ENCODE results near the gene LCN15. TPM values are rescaled to one million over a fixed set of nuclear protein-coding genes. Genes with fewer than 3 reads are reported as not detected.
"Not testable (repeated sequence)": the region's sequence is repeated elsewhere in the genome, so short reads cannot be mapped to it uniquely, and the experiment has no call there.

Gene LCN15
- total RNA-seq, 1 experiment from 2014 or later, result not detected

- POLR2A ChIA-PET (ENCODE audit: unreplicated experiment), result no interaction called here
These were observed 23.5 kb upstream of the LCN15 start for GRCh38 chr9:136787690-136788400.

GRCh38 chr9:136786983-136787382, 22.7 kb upstream of the LCN15 start:
- H3K4me2 ChIP-seq, result not testable (repeated sequence)

More at GRCh38 chr9:136787690-136788400, 23.5 kb upstream of the LCN15 start:
- intact Hi-C loops (cut with micrococcal nuclease; ENCODE audit: unreplicated experiment), result no loop called here
- Histone ChIP-seq H3K9me2 (ENCODE audit: insufficient read depth) (no peaks in the 10 kb centered on the region), H3K4me1 (replicated peaks; ENCODE audit: insufficient read depth) (peaks cover 15% of the 10 kb centered on the region; the same call in 1 of the 2 replicates), H3K4me3 (no peak overlapping the region), H3K79me2 (ENCODE audit: low read depth) (peaks cover 8% of the 10 kb centered on the region), H3K4me2 (peak overlapping the region; percentile 13; the same call in 1 of the 2 replicates), H3F3A (ENCODE audit: insufficient read depth, low read depth) (peaks cover 21% of the 10 kb centered on the region), H4K20me1 (ENCODE audit: insufficient read depth) (peaks cover 9% of the 10 kb centered on the region), H3K27me3 (ENCODE audit: insufficient read depth, low read depth) (no peaks in the 10 kb centered on the region), H3K27ac (no peak overlapping the region), H3K9me3 (ENCODE audit: insufficient read depth, low read depth) (no peaks in the 10 kb centered on the region), H3K36me3 (ENCODE audit: low read depth) (no peaks in the 10 kb centered on the region), H2AFZ (no peak overlapping the region)
- peak in 1 of 2 experiments; percentile 60 for DNase-seq
- TF ChIP-seq CTCF (conservative IDR thresholded peaks at IDR 0.05) (peak; percentile 95), EZH2 (IDR thresholded peaks at IDR 0.05; ENCODE audit: low read depth) (no peak)
- CTCF ChIA-PET, result interaction anchor here (0.5 to 1.4 kb wide), 4 partner anchors 10 to 268 kb away, joined by 3 to 7 read pairs (median 4); no protein-coding TSS in a partner anchor
- no TSS peak for BruUV-seq (replicated peaks)

DNA sequence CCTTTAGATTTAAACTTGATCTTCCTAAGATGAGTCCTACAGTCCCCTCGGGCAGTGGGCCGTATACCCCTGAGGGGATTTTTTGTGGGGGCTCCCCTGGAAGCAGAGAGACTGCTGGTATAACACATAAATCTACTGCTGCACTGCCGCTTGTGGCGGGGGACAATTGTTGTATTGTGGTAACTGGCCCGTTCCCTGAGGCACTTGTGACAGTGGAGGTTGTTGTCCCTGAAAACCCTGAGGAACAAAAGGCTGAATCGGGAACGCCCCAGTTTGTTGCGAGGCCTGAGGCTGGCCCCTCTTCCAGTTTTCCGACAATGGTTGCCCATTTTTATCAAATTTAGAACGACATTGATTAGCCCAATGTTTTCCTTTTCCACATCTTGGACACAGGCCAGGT, 22.1 kb upstream of the LCN15 start:
- Histone ChIP-seq H3F3A (ENCODE audit: insufficient read depth, low read depth) (peaks cover 16% of the 10 kb centered on the region), H3K36me3 (ENCODE audit: low read depth) (no peaks in the 10 kb centered on the region), H3K9me3 (ENCODE audit: insufficient read depth, low read depth) (no peaks in the 10 kb centered on the region), H3K79me2 (ENCODE audit: low read depth) (no peaks in the 10 kb centered on the region), H3K4me1 (replicated peaks; ENCODE audit: insufficient read depth) (peaks cover 7% of the 10 kb centered on the region; the same call in 1 of the 2 replicates), H4K20me1 (ENCODE audit: insufficient read depth) (no peaks in the 10 kb centered on the region), H3K9me2 (ENCODE audit: insufficient read depth) (no peaks in the 10 kb centered on the region), H3K4me2 (no peak overlapping the region), H2AFZ (no peak overlapping the region), H3K27ac (no peak overlapping the region), H3K27me3 (ENCODE audit: insufficient read depth, low read depth) (no peaks in the 10 kb centered on the region), H3K4me3 (no peak overlapping the region)
- no peak for DNase-seq
- POLR2A ChIA-PET (ENCODE audit: unreplicated experiment), result no interaction called here
- CTCF ChIA-PET, result interaction anchor here (0.6 kb wide), 1 partner anchor 749 kb away, joined by 3 read pairs; no protein-coding TSS in a partner anchor
- intact Hi-C loops (cut with micrococcal nuclease; ENCODE audit: unreplicated experiment), result no loop called here
- no TSS peak for BruUV-seq (replicated peaks)
- no peak for TF ChIP-seq EZH2 (IDR thresholded peaks at IDR 0.05; ENCODE audit: low read depth)
- TF ChIP-seq CTCF (conservative IDR thresholded peaks at IDR 0.05), result no peak

More at GRCh38 chr9:136786983-136787382, 22.7 kb upstream of the LCN15 start:
- H3K9me3 ChIP-seq (ENCODE audit: insufficient read depth, low read depth); H3K9me2 ChIP-seq (ENCODE audit: insufficient read depth); H3K4me3 ChIP-seq; H2AFZ ChIP-seq; POLR2A ChIA-PET (ENCODE audit: unreplicated experiment); intact Hi-C loops (cut with micrococcal nuclease; ENCODE audit: unreplicated experiment); H3K36me3 ChIP-seq (ENCODE audit: low read depth); H3K27ac ChIP-seq; H3K79me2 ChIP-seq (ENCODE audit: low read depth); BruUV-seq (replicated peaks); H4K20me1 ChIP-seq (ENCODE audit: insufficient read depth); H3K27me3 ChIP-seq (ENCODE audit: insufficient read depth, low read depth); DNase-seq: not testable (repeated sequence)
- peaks cover 17% of the 10 kb centered on the region for H3F3A ChIP-seq (ENCODE audit: insufficient read depth, low read depth)
- CTCF ChIA-PET, result interaction anchor here (0.5 to 0.6 kb wide), 2 partner anchors 94 to 748 kb away, joined by 3 to 4 read pairs; no protein-coding TSS in a partner anchor
- H3K4me1 ChIP-seq (replicated peaks; ENCODE audit: insufficient read depth), result peaks cover 11% of the 10 kb centered on the region; the same call in 1 of the 2 replicates

- H3K27me3 ChIP-seq (ENCODE audit: insufficient read depth, low read depth); H3K79me2 ChIP-seq (ENCODE audit: low read depth); intact Hi-C loops (cut with micrococcal nuclease; ENCODE audit: unreplicated experiment); H3K4me2 ChIP-seq; H3K27ac ChIP-seq; H3K36me3 ChIP-seq (ENCODE audit: low read depth); H3K9me3 ChIP-seq (ENCODE audit: insufficient read depth, low read depth); H3K9me2 ChIP-seq (ENCODE audit: insufficient read depth); H4K20me1 ChIP-seq (ENCODE audit: insufficient read depth); BruUV-seq (replicated peaks); DNase-seq; H3K4me1 ChIP-seq (replicated peaks; ENCODE audit: insufficient read depth); H3K4me3 ChIP-seq; H2AFZ ChIP-seq: not testable (repeated sequence)
- peaks cover 16% of the 10 kb centered on the region for H3F3A ChIP-seq (ENCODE audit: insufficient read depth, low read depth)
- CTCF ChIA-PET, result interaction anchor here (0.6 kb wide), 1 partner anchor 496 kb away, joined by 3 read pairs; no protein-coding TSS in a partner anchor
- POLR2A ChIA-PET (ENCODE audit: unreplicated experiment), result interaction anchor here (0.5 kb wide), 1 partner anchor 117 kb away, joined by 4 read pairs; no protein-coding TSS in a partner anchor
These were observed 21.4 kb upstream of the LCN15 start for GRCh38 chr9:136785565-136786355.
